HTERT RPE-1 (cell line): ENCODE measurements around the gene RTN4RL1.

Source experiments
- in situ Hi-C: fragments of 300-500 bp; cut with MboI; formaldehyde crosslinking; loops from 4 replicates; pipeline ENCODE4 v1.14.3; 2020; ENCODE audit warnings: low sequenced_read_pairs

RTN4RL1 gene

DNA sequence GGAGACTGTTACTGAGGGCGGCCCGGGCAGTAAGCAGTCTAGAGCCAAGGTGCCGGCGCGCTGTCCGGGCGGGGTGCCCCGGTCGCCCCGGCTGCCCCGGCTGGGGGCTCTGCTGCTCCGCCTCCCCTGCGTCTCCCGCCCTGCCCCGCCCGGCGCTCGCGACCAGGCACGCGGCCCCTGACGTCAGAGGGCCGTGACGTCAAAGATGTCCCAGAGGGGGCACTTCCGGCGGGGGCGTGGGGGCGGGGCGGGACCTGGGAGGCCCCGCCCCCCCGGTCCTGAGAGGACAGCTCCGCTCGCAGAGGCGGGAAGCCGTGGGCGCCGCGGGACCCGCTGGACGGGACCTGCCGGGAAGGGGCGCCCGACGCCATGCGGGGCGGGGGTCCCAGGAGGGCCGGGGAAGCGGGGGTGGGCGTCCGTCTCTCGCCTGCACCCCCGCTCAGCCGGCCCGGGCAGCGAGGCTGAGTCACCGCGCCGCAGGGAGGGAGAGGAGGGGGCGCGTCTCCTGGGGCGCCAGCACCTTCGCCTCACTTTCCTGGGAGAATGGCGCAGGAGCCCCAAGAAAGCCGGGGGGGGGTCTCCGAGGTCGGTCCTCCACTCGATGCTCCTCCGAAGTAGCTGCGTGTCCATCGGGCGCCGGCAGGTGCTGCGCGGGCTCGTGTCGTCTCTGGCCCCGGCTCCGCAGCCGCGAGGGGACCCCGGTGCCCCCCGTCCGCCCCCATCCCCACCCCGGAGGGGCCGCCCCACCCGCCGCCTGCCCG is 25.3 kb upstream of the RTN4RL1 start:
- in situ Hi-C loops: loop anchor here (25.0 kb wide), 1 partner anchor 187 kb away; no protein-coding TSS in a partner anchor

GRCh38 chr17:2049333-2050299 is 24.5 kb upstream of the RTN4RL1 start:
- in situ Hi-C loops: loop anchor here (25.0 kb wide), 1 partner anchor 188 kb away; no protein-coding TSS in a partner anchor

DNA sequence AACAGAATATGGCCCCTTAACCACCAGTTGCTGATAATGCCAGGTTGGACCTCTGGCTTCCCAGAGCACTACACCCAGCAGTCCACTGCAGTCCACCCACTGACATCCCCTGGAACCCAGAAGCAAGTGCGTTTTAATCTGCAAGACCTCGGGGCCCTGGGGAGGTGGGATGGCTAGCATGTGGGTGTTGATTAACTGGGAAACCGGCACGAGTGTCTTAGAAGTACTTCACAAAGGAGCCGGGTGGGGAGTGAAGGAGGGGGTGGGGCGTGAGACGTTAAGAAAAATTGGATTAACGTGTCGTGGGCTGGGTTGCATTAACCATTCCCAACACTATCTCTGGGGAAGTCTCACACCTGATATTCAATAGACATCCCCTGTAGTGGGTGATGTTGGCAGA is 23.7 kb upstream of the RTN4RL1 start:
- in situ Hi-C loops: no loop called here

- in situ Hi-C loops: no loop called here
Observed at GRCh38 chr17:2047590-2047989, 22.5 kb upstream of the RTN4RL1 start.

GRCh38 chr17:2044263-2044894 is 19.2 kb upstream of the RTN4RL1 start:
- in situ Hi-C loops: no loop called here

DNA sequence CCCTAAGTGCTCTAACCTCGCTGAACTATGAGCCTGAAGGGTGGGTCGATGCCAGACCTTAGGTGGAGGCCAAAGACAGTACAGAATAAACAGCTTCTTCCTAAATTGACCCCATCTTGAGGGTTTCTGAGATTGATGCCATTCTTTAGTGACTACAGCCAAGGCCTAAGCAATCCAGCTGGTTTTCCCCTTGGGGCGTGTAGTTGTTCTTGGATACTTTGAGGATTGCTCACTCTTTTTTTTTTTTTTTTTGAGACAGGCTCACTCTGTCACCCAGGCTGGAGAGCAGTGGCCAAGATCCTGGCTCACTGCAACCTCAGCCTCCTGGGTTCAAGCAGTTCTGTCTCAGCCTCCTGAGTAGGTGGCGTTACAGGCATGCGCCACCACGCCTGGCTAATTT is 18.7 kb upstream of the RTN4RL1 start:
- in situ Hi-C loops: no loop called here

DNA sequence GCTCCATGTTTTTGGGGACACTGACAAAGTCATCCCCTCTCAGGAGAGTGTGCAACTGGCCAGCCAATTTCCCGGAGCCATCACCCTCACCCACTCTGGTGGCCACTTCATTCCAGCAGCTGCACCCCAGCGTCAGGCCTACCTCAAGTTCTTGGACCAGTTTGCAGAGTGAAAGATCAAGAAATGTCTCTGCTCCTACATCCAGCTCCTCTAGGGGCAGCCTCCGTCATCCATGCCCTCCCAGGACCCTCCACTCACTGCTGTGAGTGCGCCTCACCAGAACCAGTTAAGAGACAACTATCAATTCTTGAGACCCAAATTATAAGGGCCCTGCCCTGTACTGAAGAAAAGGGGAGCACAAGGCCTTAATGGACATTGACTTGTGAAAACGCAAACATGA is 17.8 kb upstream of the RTN4RL1 start:
- in situ Hi-C loops: no loop called here

- in situ Hi-C loops: no loop called here
Observed at GRCh38 chr17:2042390-2042847, 17.3 kb upstream of the RTN4RL1 start.

DNA sequence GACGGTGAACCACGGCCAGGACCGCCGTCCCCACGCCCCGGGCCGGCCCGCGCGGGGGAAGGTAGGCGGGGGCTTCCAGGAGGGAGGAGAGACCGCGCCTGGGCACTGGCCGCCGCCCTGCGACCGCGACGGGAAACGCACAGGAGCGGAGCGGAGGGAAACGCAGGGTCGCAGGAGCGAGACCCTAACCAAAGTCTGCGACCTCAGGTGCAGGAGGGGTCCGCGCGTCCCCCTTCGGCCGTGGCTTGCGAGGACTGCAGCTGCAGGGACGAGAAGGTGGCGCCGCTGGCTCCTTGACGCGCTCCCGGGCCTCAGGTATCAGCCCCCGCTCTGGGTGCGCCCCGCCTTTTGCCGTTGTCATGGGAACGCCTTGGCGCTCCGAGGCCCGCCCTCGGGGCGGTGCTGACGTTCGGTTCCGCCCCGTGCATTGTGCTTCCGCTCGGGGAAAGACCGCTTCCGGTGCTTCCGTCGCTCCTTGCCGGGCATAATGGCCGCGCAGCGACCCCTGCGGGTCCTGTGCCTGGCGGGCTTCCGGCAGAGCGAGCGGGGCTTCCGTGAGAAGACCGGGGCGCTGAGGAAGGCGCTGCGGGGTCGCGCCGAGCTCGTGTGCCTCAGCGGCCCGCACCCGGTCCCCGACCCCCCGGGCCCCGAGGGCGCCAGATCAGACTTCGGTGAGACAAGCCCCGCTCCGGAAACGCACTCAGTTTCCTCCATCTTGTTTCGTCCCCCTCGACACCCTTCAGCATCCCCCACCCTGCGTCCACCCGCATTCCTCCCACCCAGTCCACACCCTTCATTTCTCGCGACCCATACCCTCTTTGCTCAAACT is 16.6 kb upstream of the RTN4RL1 start, which contains the start of gene OVCA2:
TSS of gene OVCA2 (plus strand) at position 462 of the 829 bp plus-strand sequence. CDS start at position 488, 26 bp downstream.
- in situ Hi-C loops: no loop called here

DNA sequence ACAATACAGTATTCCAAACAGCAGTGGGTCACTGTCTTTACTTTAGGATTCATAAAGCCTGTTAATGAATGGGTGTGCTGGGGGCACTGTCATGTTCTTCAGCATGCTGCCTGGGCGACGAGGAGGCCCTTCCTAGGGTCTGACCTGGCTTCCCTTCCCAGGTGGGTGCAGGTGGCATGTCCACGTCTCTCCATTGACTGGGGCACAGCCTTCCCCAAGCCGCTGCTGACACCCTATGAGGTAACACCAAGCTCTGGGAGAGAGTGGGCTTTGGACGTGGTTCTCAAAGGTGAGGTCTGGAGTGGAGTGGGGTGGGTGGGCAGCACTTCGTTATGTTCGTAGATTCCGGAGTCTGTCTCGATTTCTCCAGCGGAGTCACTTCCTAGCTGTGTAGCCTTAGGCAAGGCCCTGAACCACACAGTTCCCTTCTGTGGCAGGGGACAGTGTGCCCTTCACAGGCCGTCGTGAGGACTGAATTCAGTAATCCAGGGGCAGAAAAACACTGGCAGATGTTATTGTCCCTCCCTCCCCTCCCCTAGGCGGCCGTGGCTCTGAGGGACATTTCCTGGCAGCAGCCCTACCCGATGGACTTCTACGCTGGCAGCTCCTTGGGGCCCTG is 15.9 kb upstream of the RTN4RL1 start:
- in situ Hi-C loops: no loop called here

- in situ Hi-C loops: no loop called here
Observed at GRCh38 chr17:2040219-2040827, 15.2 kb upstream of the RTN4RL1 start.

DNA sequence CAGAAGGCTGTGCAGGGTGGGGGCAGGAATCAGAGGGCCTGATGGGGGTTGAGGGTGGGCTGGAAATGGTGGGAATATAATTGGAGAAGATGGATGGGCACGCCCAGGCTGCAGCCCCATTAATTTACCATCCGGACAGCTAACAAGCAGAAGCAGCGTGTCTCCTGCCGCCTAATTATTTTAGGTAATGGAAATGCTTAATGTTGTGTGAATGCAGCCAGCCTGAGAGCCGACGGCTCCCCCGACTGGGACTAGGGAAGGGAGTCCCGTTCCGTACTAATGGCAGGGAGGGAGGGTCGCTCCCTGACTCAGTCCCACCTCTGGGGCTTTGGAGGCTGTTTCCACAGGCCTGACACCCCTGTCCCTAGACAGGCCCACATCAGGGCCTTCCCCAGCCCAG is 12.0 kb upstream of the RTN4RL1 start:
- in situ Hi-C loops: no loop called here

GRCh38 chr17:2035541-2036488 is 10.7 kb upstream of the RTN4RL1 start:
- in situ Hi-C loops: no loop called here

DNA sequence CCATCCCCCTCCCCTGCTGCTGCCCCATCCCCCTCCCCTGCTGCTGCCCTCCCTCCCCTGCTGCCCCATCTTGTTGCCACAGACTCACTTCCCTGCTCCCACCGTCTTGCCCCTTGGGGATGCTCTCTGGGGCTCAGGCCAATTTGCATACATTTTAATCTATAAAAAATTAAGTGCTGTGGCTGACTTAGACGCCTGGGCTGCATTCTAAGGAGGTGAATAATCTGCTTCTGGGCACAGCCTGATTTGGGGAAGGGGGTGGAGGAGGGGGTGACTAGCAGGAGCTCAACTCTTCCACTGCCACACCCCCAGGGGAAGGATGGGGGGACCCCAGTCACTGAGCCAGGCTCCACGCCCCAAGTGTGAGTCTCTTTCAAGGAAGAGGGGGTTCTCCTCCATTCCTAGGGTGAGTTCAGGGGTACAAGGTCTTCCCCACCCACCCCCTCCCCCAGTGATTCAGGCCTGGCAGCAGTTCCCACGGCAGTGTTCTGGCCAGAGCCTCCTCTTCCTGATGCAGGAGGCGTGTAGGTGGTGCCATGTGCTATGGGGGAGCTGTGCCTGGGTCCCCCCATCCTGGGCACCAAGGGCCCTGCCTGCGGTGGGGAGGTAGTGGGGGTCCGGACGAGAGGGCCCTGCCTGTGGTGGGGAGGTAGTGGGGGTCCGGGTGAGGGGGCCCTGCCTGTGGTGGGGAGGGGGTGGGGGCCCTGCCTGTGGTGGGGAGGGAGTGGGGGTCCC is 9.8 kb upstream of the RTN4RL1 start:
- in situ Hi-C loops: no loop called here

GRCh38 chr17:2034157-2034556 is 9.0 kb upstream of the RTN4RL1 start:
- in situ Hi-C loops: no loop called here

GRCh38 chr17:2033153-2033552 is 8.0 kb upstream of the RTN4RL1 start:
- in situ Hi-C loops: no loop called here

DNA sequence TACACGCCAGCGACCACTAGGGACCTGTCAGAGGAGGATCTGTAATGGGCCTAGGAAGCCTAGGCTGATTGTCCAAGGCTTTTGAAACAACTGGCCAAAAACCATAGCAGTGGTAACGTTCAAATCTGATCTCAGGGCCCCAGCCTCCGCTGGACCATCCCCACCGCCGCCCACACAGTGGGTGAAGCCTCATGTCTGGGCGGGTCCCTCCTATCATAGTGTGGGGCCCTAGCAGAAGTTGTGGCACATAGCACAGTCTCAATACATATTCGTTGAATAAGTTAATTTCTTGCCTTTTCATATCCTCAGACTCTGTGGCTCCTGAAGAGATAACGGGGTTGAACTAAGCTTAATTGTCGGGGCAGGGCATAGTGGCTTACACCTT is 5.6 kb upstream of the RTN4RL1 start:
- in situ Hi-C loops: no loop called here
